T-cell (primary cell): ENCODE measurements around the gene ABCA12. TPM values are rescaled to one million over a fixed set of nuclear protein-coding genes. Genes with fewer than 3 reads are reported as not detected.

Source experiments
- ATAC-seq, 4 experiments: fragments of 200-7000 bp in 3 of 4; fragments of 150-1000 bp in 1 of 4; cut with Tn5 transposase; replicated peaks in 1 of 4; 1 replicate in 3 of 4; 2 replicates in 1 of 4; pipeline ENCODE4 v1.10.0; 2021; ENCODE audit warnings: moderate library complexity in 3 of 4, mild to moderate bottlenecking in 2 of 4, moderate number of reproducible peaks in 1 of 4
- CTCF ChIA-PET, 2 donors: fragments of 300-600 bp; sonication (Branson Sonifier 250); formaldehyde crosslinking; loops; one replicate each; lab custom pipeline; 2022; ENCODE audit warnings: antibody characterized with exemption in 2 of 2; lab: Charles Lee
- POLR2A ChIA-PET, 2 donors: fragments of 300-600 bp; sonication (Branson Sonifier 250); formaldehyde crosslinking; loops; one replicate each; lab custom pipeline; 2022; ENCODE audit warnings: antibody characterized with exemption in 2 of 2; lab: Charles Lee
- DNase-seq, 35 experiments: peaks; one replicate each; pipeline versions ENCODE4 v3.0.0 to v3.0.0-alpha.2; 2013 to 2023
- H3K27ac ChIP-seq: one replicate; pipeline ENCODE4 v1.5.1; 2013; ENCODE audit warnings: low read length
- H3K27me3 ChIP-seq, 2 experiments: replicated peaks in 1 of 2; 1 replicate in 1 of 2; 2 replicates in 1 of 2; pipeline versions ENCODE4 v1.6.1 to v1.7.0; 2013; ENCODE audit warnings: low read length in 1 of 2, mixed read lengths in 1 of 2; ENCODE audit not compliant: control insufficient read depth in 2 of 2, insufficient read depth in 2 of 2; ENCODE audit errors: extremely low read depth in 1 of 2
- H3K36me3 ChIP-seq, 2 donors: 1 replicate in 1 of 2; 2 replicates in 1 of 2; pipeline versions ENCODE4 v1.6.1 to v1.7.0; 2013; ENCODE audit warnings: low read length in 1 of 2; ENCODE audit not compliant: control insufficient read depth in 2 of 2, insufficient read depth in 1 of 2; ENCODE audit errors: extremely low read depth in 1 of 2
- H3K4me1 ChIP-seq, 2 experiments: 1 replicate in 1 of 2; 2 replicates in 1 of 2; pipeline versions ENCODE4 v1.6.1 to v1.7.0; 2013; ENCODE audit warnings: low read length in 2 of 2, mixed read lengths in 1 of 2; ENCODE audit not compliant: insufficient read depth in 2 of 2, control insufficient read depth in 1 of 2; ENCODE audit errors: extremely low read depth in 1 of 2
- H3K4me3 ChIP-seq, 2 donors: 1 replicate in 1 of 2; 2 replicates in 1 of 2; pipeline versions ENCODE4 v1.5.1 to v1.7.0; 2013; ENCODE audit warnings: mild to moderate bottlenecking in 2 of 2, low read length in 1 of 2, moderate library complexity in 1 of 2; ENCODE audit not compliant: control insufficient read depth in 1 of 2; ENCODE audit errors: extremely low read depth in 1 of 2
- H3K9me3 ChIP-seq: 2 replicates; pipeline ENCODE4 v1.7.0; 2013
- H3K27ac Mint-ChIP-seq, 2 donors: one replicate each; pipeline ENCODE4 v1.8.0; 2020 to 2021; ENCODE audit warnings: mild to moderate bottlenecking in 2 of 2, mixed read lengths in 2 of 2
- H3K27me3 Mint-ChIP-seq, 2 donors: one replicate each; pipeline ENCODE4 v1.8.0; 2021 to 2022; ENCODE audit warnings: mixed read lengths in 2 of 2
- H3K36me3 Mint-ChIP-seq: one replicate; pipeline ENCODE4 v1.8.0; 2021; ENCODE audit warnings: mixed read lengths
- H3K4me1 Mint-ChIP-seq, 3 donors: one replicate each; pipeline ENCODE4 v1.8.0; 2020 to 2022; ENCODE audit warnings: mixed read lengths in 3 of 3, mild to moderate bottlenecking in 1 of 3
- H3K4me3 Mint-ChIP-seq, 3 donors: one replicate each; pipeline ENCODE4 v1.8.0; 2020 to 2022; ENCODE audit warnings: mild to moderate bottlenecking in 3 of 3, mixed read lengths in 3 of 3, moderate library complexity in 3 of 3
- H3K9me3 Mint-ChIP-seq, 3 donors: one replicate each; pipeline ENCODE4 v1.8.0; 2020 to 2022; ENCODE audit warnings: mixed read lengths in 3 of 3
- WGBS: methylation state at CpG from one replicate; pipeline ENCODE4 v1.1.5; 2013; ENCODE audit warnings: missing lambda C conversion rate; ENCODE audit not compliant: insufficient coverage; 5-methylcytosine and 5-hydroxymethylcytosine counted together
- total RNA-seq, 35 experiments: library from RNA in 6 of 35; stranded (reverse) in 6 of 35; fragments of 120-200 nt in 1 of 35; gene quantifications; one replicate each; pipeline versions ENCODE4 v1.2.1 to v1.2.4 and lab custom pipeline; 2013 to 2026

The ABCA12 gene
- total RNA-seq, 5 donors from 2014 or later (not counting 1 experiment from before 2014, with no cell fraction given): not detected

GRCh38 chr2:215149894-215150293 lies 11.5 kb upstream of the ABCA12 start:
- no peaks in the 10 kb centered on the region for H3K27me3 Mint-ChIP-seq
- no peaks in the 10 kb centered on the region for H3K27me3 ChIP-seq
- WGBS: 60% methylated on average over 1 of the region's 1 CpG
- H3K4me1 Mint-ChIP-seq: no peaks in the 10 kb centered on the region
- ATAC-seq: no peak
- CTCF ChIA-PET: no interaction called here
- H3K36me3 ChIP-seq: no peaks in the 10 kb centered on the region
- no peaks in the 10 kb centered on the region for H3K36me3 Mint-ChIP-seq
- H3K9me3 Mint-ChIP-seq: peaks cover 0 to 4% (median 0%) of the 10 kb centered on the region in 3 donors
- DNase-seq: no peak
- no peak overlapping the region for H3K27ac Mint-ChIP-seq
- POLR2A ChIA-PET: no interaction called here
- no peak overlapping the region for H3K4me3 Mint-ChIP-seq
- H3K4me1 ChIP-seq: no peaks in the 10 kb centered on the region
- H3K9me3 ChIP-seq: no peaks in the 10 kb centered on the region
- H3K27ac ChIP-seq: no peak overlapping the region
- no peak overlapping the region for H3K4me3 ChIP-seq

GRCh38 chr2:215149486-215149885 lies 11.1 kb upstream of the ABCA12 start:
- Histone ChIP-seq H3K36me3 (no peaks in the 10 kb centered on the region), H3K27me3 (no peaks in the 10 kb centered on the region), H3K9me3 (no peaks in the 10 kb centered on the region), H3K4me1 (no peaks in the 10 kb centered on the region), H3K4me3 (no peak overlapping the region), H3K27ac (no peak overlapping the region)
- Mint-ChIP-seq H3K36me3 (no peaks in the 10 kb centered on the region), H3K4me3 (no peak overlapping the region), H3K27ac (no peak overlapping the region), H3K9me3 (peaks cover 0 to 4% (median 0%) of the 10 kb centered on the region in 3 donors), H3K4me1 (no peaks in the 10 kb centered on the region), H3K27me3 (no peaks in the 10 kb centered on the region)
- ATAC-seq: no peak
- DNase-seq: no peak
- no CpG with 5 or more reads among the region's 1 CpG for WGBS
- ChIA-PET CTCF (no interaction called here), POLR2A (no interaction called here)

- POLR2A ChIA-PET: no interaction called here
- Mint-ChIP-seq H3K27me3 (peaks cover 3% of the 10 kb centered on the region in 2 donors), H3K36me3 (no peaks in the 10 kb centered on the region), H3K4me3 (no peak overlapping the region), H3K9me3 (peaks cover 0 to 4% (median 0%) of the 10 kb centered on the region in 3 donors), H3K4me1 (no peaks in the 10 kb centered on the region), H3K27ac (no peak overlapping the region)
- CTCF ChIA-PET: no interaction called here
- no peak for DNase-seq
- WGBS: no CpG with 5 or more reads among the region's 2 CpGs
- Histone ChIP-seq H3K4me1 (no peaks in the 10 kb centered on the region), H3K9me3 (no peaks in the 10 kb centered on the region), H3K27me3 (no peaks in the 10 kb centered on the region), H3K27ac (no peak overlapping the region), H3K36me3 (no peaks in the 10 kb centered on the region), H3K4me3 (no peak overlapping the region)
- no peak for ATAC-seq
These were observed 10.6 kb upstream of the ABCA12 start for GRCh38 chr2:215149060-215149459.

- Mint-ChIP-seq H3K4me3 (no peak overlapping the region), H3K36me3 (no peaks in the 10 kb centered on the region), H3K27me3 (peaks cover 4 to 7% of the 10 kb centered on the region in 2 donors), H3K27ac (no peak overlapping the region), H3K4me1 (no peaks in the 10 kb centered on the region), H3K9me3 (no peaks in the 10 kb centered on the region)
- POLR2A ChIA-PET: no interaction called here
- no peak for DNase-seq
- Histone ChIP-seq H3K27ac (no peak overlapping the region), H3K27me3 (no peaks in the 10 kb centered on the region), H3K4me3 (no peak overlapping the region), H3K36me3 (no peaks in the 10 kb centered on the region), H3K4me1 (no peaks in the 10 kb centered on the region), H3K9me3 (no peaks in the 10 kb centered on the region)
- no peak for ATAC-seq
- CTCF ChIA-PET: no interaction called here
- no CpG with 5 or more reads among the region's 3 CpGs for WGBS
These were observed 7.2 kb upstream of the ABCA12 start for GRCh38 chr2:215145611-215146010.

GRCh38 chr2:215144106-215144875 lies 5.9 kb upstream of the ABCA12 start:
- Histone ChIP-seq H3K9me3 (no peaks in the 10 kb centered on the region), H3K36me3 (no peaks in the 10 kb centered on the region), H3K27ac (no peak overlapping the region), H3K27me3 (peaks cover 0 to 3% of the 10 kb centered on the region in 2 experiments), H3K4me1 (no peaks in the 10 kb centered on the region), H3K4me3 (no peak overlapping the region)
- ATAC-seq (no peak), DNase-seq (no peak)
- no peaks in the 10 kb centered on the region for H3K4me1 Mint-ChIP-seq
- ChIA-PET POLR2A (no interaction called here), CTCF (interaction anchor here in 1 of 2 donors (0.6 kb wide), 1 partner anchor 59 kb away, joined by 3 read pairs; no protein-coding TSS in a partner anchor)
- H3K36me3 Mint-ChIP-seq: no peaks in the 10 kb centered on the region
- peaks cover 4 to 11% of the 10 kb centered on the region in 2 donors for H3K27me3 Mint-ChIP-seq
- H3K4me3 Mint-ChIP-seq: no peak overlapping the region
- 76% methylated on average over 2 of the region's 5 CpGs for WGBS
- no peaks in the 10 kb centered on the region for H3K9me3 Mint-ChIP-seq
- no peak overlapping the region for H3K27ac Mint-ChIP-seq

- ChIA-PET POLR2A (no interaction called here), CTCF (no interaction called here)
- no peaks in the 10 kb centered on the region for H3K4me1 Mint-ChIP-seq
- Histone ChIP-seq H3K27ac (no peak overlapping the region), H3K27me3 (peaks cover 0 to 3% of the 10 kb centered on the region in 2 experiments), H3K4me3 (no peak overlapping the region), H3K36me3 (no peaks in the 10 kb centered on the region), H3K4me1 (no peaks in the 10 kb centered on the region), H3K9me3 (no peaks in the 10 kb centered on the region)
- no peak for DNase-seq
- H3K36me3 Mint-ChIP-seq: no peaks in the 10 kb centered on the region
- H3K9me3 Mint-ChIP-seq: no peaks in the 10 kb centered on the region
- H3K27me3 Mint-ChIP-seq: peaks cover 6 to 14% of the 10 kb centered on the region in 2 donors
- no peak overlapping the region for H3K27ac Mint-ChIP-seq
- H3K4me3 Mint-ChIP-seq: no peak overlapping the region
- ATAC-seq: no peak
These were observed 5.0 kb upstream of the ABCA12 start for GRCh38 chr2:215143458-215143857.
